ENCODE results near the gene RGPD3.
"Not testable (repeated sequence)": the region's sequence is repeated elsewhere in the genome, so short reads cannot be mapped to it uniquely, and the experiment has no call there.

DNA sequence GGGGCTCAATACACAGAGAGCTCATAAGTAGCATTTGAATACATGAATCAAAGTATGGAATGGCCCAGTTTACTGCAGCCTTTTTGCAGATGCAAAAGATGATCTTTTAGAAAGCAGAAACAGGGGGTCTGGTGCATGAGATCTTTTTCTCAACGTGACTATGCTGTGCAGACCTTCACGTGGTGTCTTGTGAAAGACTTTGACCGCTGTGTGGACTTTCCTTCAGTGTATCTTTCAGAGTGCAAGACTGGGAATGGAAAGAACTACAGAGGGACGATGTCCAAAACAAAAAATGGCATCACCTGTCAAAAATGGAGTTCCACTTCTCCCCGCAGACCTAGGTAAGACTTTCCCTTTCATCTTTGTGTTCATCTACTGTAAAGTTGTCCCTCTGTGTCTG lies 77.5 kb downstream of the RGPD3 start:
- TF ChIP-seq, protein P1, sequence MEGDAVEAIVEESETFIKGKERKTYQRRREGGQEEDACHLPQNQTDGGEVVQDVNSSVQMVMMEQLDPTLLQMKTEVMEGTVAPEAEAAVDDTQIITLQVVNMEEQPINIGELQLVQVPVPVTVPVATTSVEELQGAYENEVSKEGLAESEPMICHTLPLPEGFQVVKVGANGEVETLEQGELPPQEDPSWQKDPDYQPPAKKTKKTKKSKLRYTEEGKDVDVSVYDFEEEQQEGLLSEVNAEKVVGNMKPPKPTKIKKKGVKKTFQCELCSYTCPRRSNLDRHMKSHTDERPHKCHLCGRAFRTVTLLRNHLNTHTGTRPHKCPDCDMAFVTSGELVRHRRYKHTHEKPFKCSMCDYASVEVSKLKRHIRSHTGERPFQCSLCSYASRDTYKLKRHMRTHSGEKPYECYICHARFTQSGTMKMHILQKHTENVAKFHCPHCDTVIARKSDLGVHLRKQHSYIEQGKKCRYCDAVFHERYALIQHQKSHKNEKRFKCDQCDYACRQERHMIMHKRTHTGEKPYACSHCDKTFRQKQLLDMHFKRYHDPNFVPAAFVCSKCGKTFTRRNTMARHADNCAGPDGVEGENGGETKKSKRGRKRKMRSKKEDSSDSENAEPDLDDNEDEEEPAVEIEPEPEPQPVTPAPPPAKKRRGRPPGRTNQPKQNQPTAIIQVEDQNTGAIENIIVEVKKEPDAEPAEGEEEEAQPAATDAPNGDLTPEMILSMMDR (IDR thresholded peaks at IDR 0.05): not testable (repeated sequence)
- TF ChIP-seq ZFX (IDR thresholded peaks at IDR 0.05; ENCODE audit: borderline replicate concordance): not testable (repeated sequence)

Data from 22Rv1 (cell line).